Measurements from ENCODE around the gene SEMA3A.
"Not testable (repeated sequence)": the region's sequence is repeated elsewhere in the genome, so short reads cannot be mapped to it uniquely, and the experiment has no call there.

The SEMA3A gene

GRCh38 chr7:84060760-84061261 is 133.8 kb downstream of the SEMA3A start:
- Histone ChIP-seq H3K36me3 (ENCODE audit: control insufficient read depth in 1 of 2, insufficient read depth in 2 of 2, low read length in 2 of 2) (no peaks in the 10 kb centered on the region), H3K4me1 (ENCODE audit: control insufficient read depth in 1 of 2, insufficient read depth in 2 of 2, low read length in 2 of 2) (no peaks in the 10 kb centered on the region), H3K27me3 (ENCODE audit: low read depth, low read length) (no peaks in the 10 kb centered on the region), H3K9me3 (ENCODE audit: control insufficient read depth in 1 of 2, low read length in 2 of 2) (no peaks in the 10 kb centered on the region), H3K4me3 (ENCODE audit: low read depth in 1 of 2, low read length in 2 of 2) (no peak overlapping the region), H3K27ac (ENCODE audit: low read length) (no peak overlapping the region)

GRCh38 chr7:84060000-84060399 is 134.6 kb downstream of the SEMA3A start:
- Histone ChIP-seq H3K4me1 (ENCODE audit: control insufficient read depth in 1 of 2, insufficient read depth in 2 of 2, low read length in 2 of 2) (no peaks in the 10 kb centered on the region), H3K27me3 (ENCODE audit: low read depth, low read length) (no peaks in the 10 kb centered on the region), H3K9me3 (ENCODE audit: control insufficient read depth in 1 of 2, low read length in 2 of 2) (no peaks in the 10 kb centered on the region), H3K27ac (ENCODE audit: low read length) (no peak overlapping the region), H3K36me3 (ENCODE audit: control insufficient read depth in 1 of 2, insufficient read depth in 2 of 2, low read length in 2 of 2) (no peaks in the 10 kb centered on the region), H3K4me3 (ENCODE audit: low read depth in 1 of 2, low read length in 2 of 2) (no peak overlapping the region)

- H3K4me1 ChIP-seq (ENCODE audit: control insufficient read depth in 1 of 2, insufficient read depth in 2 of 2, low read length in 2 of 2) = no peaks in the 10 kb centered on the region
- H3K27ac ChIP-seq (ENCODE audit: low read length) = no peak overlapping the region
- no peak overlapping the region for H3K4me3 ChIP-seq (ENCODE audit: low read depth in 1 of 2, low read length in 2 of 2)
- no peaks in the 10 kb centered on the region for H3K9me3 ChIP-seq (ENCODE audit: control insufficient read depth in 1 of 2, low read length in 2 of 2)
- no peaks in the 10 kb centered on the region for H3K27me3 ChIP-seq (ENCODE audit: low read depth, low read length)
- no peaks in the 10 kb centered on the region for H3K36me3 ChIP-seq (ENCODE audit: control insufficient read depth in 1 of 2, insufficient read depth in 2 of 2, low read length in 2 of 2)
These were observed 136.1 kb downstream of the SEMA3A start for GRCh38 chr7:84058311-84059076.

- no peak overlapping the region for H3K27ac ChIP-seq (ENCODE audit: low read length)
- H3K4me3 ChIP-seq (ENCODE audit: low read depth in 1 of 2, low read length in 2 of 2) = no peak overlapping the region
- no peaks in the 10 kb centered on the region for H3K4me1 ChIP-seq (ENCODE audit: control insufficient read depth in 1 of 2, insufficient read depth in 2 of 2, low read length in 2 of 2)
- H3K27me3 ChIP-seq (ENCODE audit: low read depth, low read length) = no peaks in the 10 kb centered on the region
- no peaks in the 10 kb centered on the region for H3K9me3 ChIP-seq (ENCODE audit: control insufficient read depth in 1 of 2, low read length in 2 of 2)
- no peaks in the 10 kb centered on the region for H3K36me3 ChIP-seq (ENCODE audit: control insufficient read depth in 1 of 2, insufficient read depth in 2 of 2, low read length in 2 of 2)
These were observed 137.0 kb downstream of the SEMA3A start for GRCh38 chr7:84057576-84057975.

- Histone ChIP-seq H3K4me1 (ENCODE audit: control insufficient read depth in 1 of 2, insufficient read depth in 2 of 2, low read length in 2 of 2) (no peaks in the 10 kb centered on the region), H3K4me3 (ENCODE audit: low read depth in 1 of 2, low read length in 2 of 2) (no peak overlapping the region), H3K27me3 (ENCODE audit: low read depth, low read length) (no peaks in the 10 kb centered on the region), H3K9me3 (ENCODE audit: control insufficient read depth in 1 of 2, low read length in 2 of 2) (no peaks in the 10 kb centered on the region), H3K27ac (ENCODE audit: low read length) (no peak overlapping the region), H3K36me3 (ENCODE audit: control insufficient read depth in 1 of 2, insufficient read depth in 2 of 2, low read length in 2 of 2) (no peaks in the 10 kb centered on the region)
These were observed 138.5 kb downstream of the SEMA3A start for GRCh38 chr7:84055904-84056605.

- H3K27me3 ChIP-seq (ENCODE audit: low read depth, low read length); H3K4me1 ChIP-seq (ENCODE audit: control insufficient read depth in 1 of 2, insufficient read depth in 2 of 2, low read length in 2 of 2); H3K36me3 ChIP-seq (ENCODE audit: control insufficient read depth in 1 of 2, insufficient read depth in 2 of 2, low read length in 2 of 2); H3K4me3 ChIP-seq (ENCODE audit: low read depth in 1 of 2, low read length in 2 of 2); H3K9me3 ChIP-seq (ENCODE audit: control insufficient read depth in 1 of 2, low read length in 2 of 2); H3K27ac ChIP-seq (ENCODE audit: low read length): not testable (repeated sequence)
These were observed 139.4 kb downstream of the SEMA3A start for GRCh38 chr7:84055199-84055598.

GRCh38 chr7:84049071-84049836 is 145.3 kb downstream of the SEMA3A start:
- Histone ChIP-seq H3K4me3 (ENCODE audit: low read depth in 1 of 2, low read length in 2 of 2) (no peak overlapping the region), H3K27me3 (ENCODE audit: low read depth, low read length) (no peaks in the 10 kb centered on the region), H3K36me3 (ENCODE audit: control insufficient read depth in 1 of 2, insufficient read depth in 2 of 2, low read length in 2 of 2) (no peaks in the 10 kb centered on the region), H3K9me3 (ENCODE audit: control insufficient read depth in 1 of 2, low read length in 2 of 2) (no peaks in the 10 kb centered on the region), H3K4me1 (ENCODE audit: control insufficient read depth in 1 of 2, insufficient read depth in 2 of 2, low read length in 2 of 2) (peaks cover 0 to under 1% of the 10 kb centered on the region in 2 donors), H3K27ac (ENCODE audit: low read length) (no peak overlapping the region)

GRCh38 chr7:84047085-84047484 is 147.5 kb downstream of the SEMA3A start:
- Histone ChIP-seq H3K9me3 (ENCODE audit: control insufficient read depth in 1 of 2, low read length in 2 of 2) (no peaks in the 10 kb centered on the region), H3K27me3 (ENCODE audit: low read depth, low read length) (no peaks in the 10 kb centered on the region), H3K4me3 (ENCODE audit: low read depth in 1 of 2, low read length in 2 of 2) (no peak overlapping the region), H3K36me3 (ENCODE audit: control insufficient read depth in 1 of 2, insufficient read depth in 2 of 2, low read length in 2 of 2) (no peaks in the 10 kb centered on the region), H3K4me1 (ENCODE audit: control insufficient read depth in 1 of 2, insufficient read depth in 2 of 2, low read length in 2 of 2) (peaks cover 0 to 6% of the 10 kb centered on the region in 2 donors), H3K27ac (ENCODE audit: low read length) (no peak overlapping the region)

GRCh38 chr7:84044834-84045233 is 149.8 kb downstream of the SEMA3A start:
- H3K27ac ChIP-seq (ENCODE audit: low read length) = no peak overlapping the region
- no peaks in the 10 kb centered on the region for H3K27me3 ChIP-seq (ENCODE audit: low read depth, low read length)
- H3K4me1 ChIP-seq (ENCODE audit: control insufficient read depth in 1 of 2, insufficient read depth in 2 of 2, low read length in 2 of 2) = peaks cover 0 to 6% of the 10 kb centered on the region in 2 donors
- no peaks in the 10 kb centered on the region for H3K9me3 ChIP-seq (ENCODE audit: control insufficient read depth in 1 of 2, low read length in 2 of 2)
- no peaks in the 10 kb centered on the region for H3K36me3 ChIP-seq (ENCODE audit: control insufficient read depth in 1 of 2, insufficient read depth in 2 of 2, low read length in 2 of 2)
- no peak overlapping the region for H3K4me3 ChIP-seq (ENCODE audit: low read depth in 1 of 2, low read length in 2 of 2)

- Histone ChIP-seq H3K9me3 (ENCODE audit: control insufficient read depth in 1 of 2, low read length in 2 of 2) (no peaks in the 10 kb centered on the region), H3K27ac (ENCODE audit: low read length) (no peak overlapping the region), H3K4me1 (ENCODE audit: control insufficient read depth in 1 of 2, insufficient read depth in 2 of 2, low read length in 2 of 2) (peaks cover 0 to 6% of the 10 kb centered on the region in 2 donors), H3K36me3 (ENCODE audit: control insufficient read depth in 1 of 2, insufficient read depth in 2 of 2, low read length in 2 of 2) (no peaks in the 10 kb centered on the region), H3K27me3 (ENCODE audit: low read depth, low read length) (no peaks in the 10 kb centered on the region), H3K4me3 (ENCODE audit: low read depth in 1 of 2, low read length in 2 of 2) (no peak overlapping the region)
These were observed 150.9 kb downstream of the SEMA3A start for GRCh38 chr7:84043661-84044191.

- no peaks in the 10 kb centered on the region for H3K9me3 ChIP-seq (ENCODE audit: control insufficient read depth in 1 of 2, low read length in 2 of 2)
- H3K4me3 ChIP-seq (ENCODE audit: low read depth in 1 of 2, low read length in 2 of 2) = no peak overlapping the region
- no peak overlapping the region for H3K27ac ChIP-seq (ENCODE audit: low read length)
- H3K4me1 ChIP-seq (ENCODE audit: control insufficient read depth in 1 of 2, insufficient read depth in 2 of 2, low read length in 2 of 2) = peaks cover 0 to 6% of the 10 kb centered on the region in 2 donors
- H3K27me3 ChIP-seq (ENCODE audit: low read depth, low read length) = no peaks in the 10 kb centered on the region
- no peaks in the 10 kb centered on the region for H3K36me3 ChIP-seq (ENCODE audit: control insufficient read depth in 1 of 2, insufficient read depth in 2 of 2, low read length in 2 of 2)
These were observed 152.5 kb downstream of the SEMA3A start for GRCh38 chr7:84042110-84042539.

All from muscle layer of duodenum (tissue), 2 donors.